ENCODE results near the gene TBL1X.

The TBL1X gene

GRCh38 chrX:9609987-9610386, 145.1 kb downstream of the TBL1X start:
- in situ Hi-C loops (cut with MboI; ENCODE audit: low sequenced_read_pairs, unreplicated experiment) = no loop called here
- TF ChIP-seq CTCF (IDR thresholded peaks at IDR 0.05; ENCODE audit: borderline replicate concordance, control extremely low read depth, extremely low read depth, insufficient read depth, missing control alignments) = no peak
- DNase-seq (ENCODE audit: low spot score) = no peak

DNA sequence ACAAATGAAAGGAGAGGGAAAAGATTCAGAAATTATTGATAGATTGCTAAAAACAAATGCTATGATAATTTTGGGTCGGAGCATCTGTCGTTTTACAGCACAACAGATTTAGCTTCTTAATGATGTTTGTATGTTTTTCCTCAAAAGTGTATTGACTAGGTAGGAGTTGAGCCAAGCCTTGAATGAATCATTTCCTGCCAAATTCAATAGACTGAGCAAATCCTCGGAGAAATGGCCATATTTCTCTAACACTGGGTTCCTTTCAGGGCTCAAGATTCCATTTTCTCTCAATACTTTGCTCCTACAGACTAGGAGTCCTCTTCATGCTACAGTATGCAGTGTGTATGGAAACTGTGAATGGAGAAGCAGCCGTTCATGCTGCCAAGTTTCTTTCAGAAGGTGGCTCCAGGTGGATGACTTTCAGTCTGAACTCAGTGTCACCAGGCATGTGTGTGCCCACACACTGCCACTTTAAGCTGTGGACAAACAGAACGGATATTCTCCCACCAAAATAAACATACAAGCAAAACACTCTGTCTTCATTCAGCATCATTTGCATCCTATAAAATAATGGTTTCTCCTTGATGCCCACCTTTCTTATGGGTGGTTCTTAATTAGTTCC, 146.0 kb downstream of the TBL1X start:
- in situ Hi-C loops (cut with MboI; ENCODE audit: low sequenced_read_pairs, unreplicated experiment) = no loop called here
- TF ChIP-seq CTCF (IDR thresholded peaks at IDR 0.05; ENCODE audit: borderline replicate concordance, control extremely low read depth, extremely low read depth, insufficient read depth, missing control alignments) = no peak
- no peak for DNase-seq (ENCODE audit: low spot score)

DNA sequence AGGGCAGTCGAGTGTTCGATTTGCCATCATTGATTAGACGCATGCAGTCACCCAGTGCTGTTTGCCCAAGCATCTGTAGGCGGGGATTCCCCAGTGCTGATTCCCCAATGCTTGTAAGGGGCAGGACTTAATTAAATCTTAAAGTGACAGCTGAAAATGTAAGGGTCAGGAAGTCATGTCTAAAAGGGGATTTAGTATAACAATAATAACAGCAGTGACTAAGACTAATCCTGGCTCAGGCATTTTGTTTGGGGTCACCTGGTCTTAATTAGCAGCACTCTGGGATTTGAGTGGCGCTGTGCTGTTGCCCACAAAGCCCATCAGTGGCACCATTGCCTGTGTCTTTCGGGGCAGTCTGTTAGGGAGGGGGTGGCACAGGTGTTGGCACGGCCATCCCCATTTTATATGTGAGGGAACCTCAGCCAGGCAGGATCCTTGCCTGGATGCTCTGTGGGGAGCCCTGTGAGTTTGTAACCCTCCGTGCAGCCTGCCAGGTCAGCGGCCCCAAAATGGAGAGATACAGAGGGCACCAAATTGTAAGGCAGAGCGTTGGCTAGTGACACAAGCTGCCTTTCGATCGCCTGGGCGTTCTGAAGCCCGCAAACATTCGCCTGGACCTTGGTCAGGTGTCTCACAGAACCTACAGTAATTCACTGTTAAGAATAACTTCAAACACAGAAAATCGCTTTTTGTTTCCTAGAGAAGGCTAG, 146.7 kb downstream of the TBL1X start:
- DNase-seq (ENCODE audit: low spot score) = peak; percentile 23
- no peak for TF ChIP-seq CTCF (IDR thresholded peaks at IDR 0.05; ENCODE audit: borderline replicate concordance, control extremely low read depth, extremely low read depth, insufficient read depth, missing control alignments)
- in situ Hi-C loops (cut with MboI; ENCODE audit: low sequenced_read_pairs, unreplicated experiment) = no loop called here

DNA sequence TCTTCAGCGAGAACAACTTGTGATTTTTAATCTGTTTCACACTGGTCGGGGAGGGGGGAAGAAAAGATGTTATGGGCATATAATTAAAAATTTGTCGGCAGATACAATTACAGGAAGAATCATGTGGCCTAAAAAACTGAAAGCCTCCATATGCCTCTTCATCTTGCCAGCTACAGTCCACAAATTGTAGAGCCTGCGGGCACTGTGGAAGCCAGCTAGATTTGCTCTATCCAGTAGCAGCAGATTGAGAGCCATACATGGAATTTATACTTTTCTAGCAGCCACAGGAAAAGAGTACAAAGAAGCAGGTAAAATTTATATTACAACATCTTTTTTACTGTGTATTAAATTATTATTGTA, 147.3 kb downstream of the TBL1X start:
- no peak for DNase-seq (ENCODE audit: low spot score)
- in situ Hi-C loops (cut with MboI; ENCODE audit: low sequenced_read_pairs, unreplicated experiment) = no loop called here
- no peak for TF ChIP-seq CTCF (IDR thresholded peaks at IDR 0.05; ENCODE audit: borderline replicate concordance, control extremely low read depth, extremely low read depth, insufficient read depth, missing control alignments)

DNA sequence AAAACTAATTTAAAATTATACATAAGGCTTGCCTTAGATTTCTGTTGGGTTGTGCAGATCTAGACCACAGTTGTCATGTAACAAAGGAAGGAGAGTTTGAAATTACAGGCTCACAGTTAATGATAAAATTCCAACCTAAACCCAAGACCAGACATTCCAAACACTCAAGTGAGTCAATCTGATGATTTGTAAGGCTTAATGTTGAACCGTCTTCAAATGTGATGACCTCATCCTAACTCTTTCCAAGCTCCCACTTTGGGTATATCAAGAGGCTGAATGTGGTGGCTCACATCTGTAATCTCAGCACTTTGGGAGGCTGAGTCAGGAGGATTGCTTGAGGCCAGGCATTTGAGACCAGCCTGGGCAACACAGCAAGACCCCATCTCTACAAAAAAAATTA, 149.2 kb downstream of the TBL1X start:
- in situ Hi-C loops (cut with MboI; ENCODE audit: low sequenced_read_pairs, unreplicated experiment) = no loop called here
- DNase-seq (ENCODE audit: low spot score) = no peak
- TF ChIP-seq CTCF (IDR thresholded peaks at IDR 0.05; ENCODE audit: borderline replicate concordance, control extremely low read depth, extremely low read depth, insufficient read depth, missing control alignments) = no peak

DNA sequence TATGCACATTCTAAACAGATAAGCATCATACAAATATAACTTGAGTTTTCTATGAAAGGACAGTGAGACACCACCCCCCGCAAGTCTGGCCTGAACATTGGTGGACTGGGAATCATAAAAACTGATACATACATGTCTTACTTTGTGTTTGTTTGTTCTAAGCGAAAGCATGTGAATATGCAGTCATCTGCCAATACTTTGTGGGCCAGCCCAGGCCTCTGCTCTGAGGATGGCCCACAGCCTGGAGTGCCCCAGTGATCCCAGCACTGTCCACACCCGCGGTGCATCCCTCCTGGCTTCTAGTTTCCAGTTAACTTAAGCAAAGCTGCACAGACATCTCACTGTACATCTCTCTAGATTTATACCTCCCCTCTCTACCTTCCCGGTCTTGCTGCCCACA, 154.3 kb downstream of the TBL1X start:
- no peak for TF ChIP-seq CTCF (IDR thresholded peaks at IDR 0.05; ENCODE audit: borderline replicate concordance, control extremely low read depth, extremely low read depth, insufficient read depth, missing control alignments)
- in situ Hi-C loops (cut with MboI; ENCODE audit: low sequenced_read_pairs, unreplicated experiment) = no loop called here
- DNase-seq (ENCODE audit: low spot score) = no peak
